Skin epidermis (tissue), 12 donors: ENCODE data around the gene SULT2B1.
A peak's percentile ranks its signal among the peaks of the same experiment; 100 is the strongest.

Source experiments
- H3K27ac ChIP-seq, 21 experiments: fragments of 200-600 bp; sonication (generic) in 11 of 21; one replicate each; pipeline ENCODE4 v1.5.0; 2020; ENCODE audit warnings: mild to moderate bottlenecking in 3 of 21, inconsistent platforms in 2 of 21, moderate library complexity in 2 of 21
- H3K4me3 ChIP-seq, 7 experiments: fragments of 200-600 bp; sonication (generic) in 2 of 7; one replicate each; pipeline ENCODE4 v1.5.0; 2020; ENCODE audit warnings: inconsistent platforms in 2 of 7, mild to moderate bottlenecking in 2 of 7, moderate library complexity in 1 of 7

The SULT2B1 gene

DNA sequence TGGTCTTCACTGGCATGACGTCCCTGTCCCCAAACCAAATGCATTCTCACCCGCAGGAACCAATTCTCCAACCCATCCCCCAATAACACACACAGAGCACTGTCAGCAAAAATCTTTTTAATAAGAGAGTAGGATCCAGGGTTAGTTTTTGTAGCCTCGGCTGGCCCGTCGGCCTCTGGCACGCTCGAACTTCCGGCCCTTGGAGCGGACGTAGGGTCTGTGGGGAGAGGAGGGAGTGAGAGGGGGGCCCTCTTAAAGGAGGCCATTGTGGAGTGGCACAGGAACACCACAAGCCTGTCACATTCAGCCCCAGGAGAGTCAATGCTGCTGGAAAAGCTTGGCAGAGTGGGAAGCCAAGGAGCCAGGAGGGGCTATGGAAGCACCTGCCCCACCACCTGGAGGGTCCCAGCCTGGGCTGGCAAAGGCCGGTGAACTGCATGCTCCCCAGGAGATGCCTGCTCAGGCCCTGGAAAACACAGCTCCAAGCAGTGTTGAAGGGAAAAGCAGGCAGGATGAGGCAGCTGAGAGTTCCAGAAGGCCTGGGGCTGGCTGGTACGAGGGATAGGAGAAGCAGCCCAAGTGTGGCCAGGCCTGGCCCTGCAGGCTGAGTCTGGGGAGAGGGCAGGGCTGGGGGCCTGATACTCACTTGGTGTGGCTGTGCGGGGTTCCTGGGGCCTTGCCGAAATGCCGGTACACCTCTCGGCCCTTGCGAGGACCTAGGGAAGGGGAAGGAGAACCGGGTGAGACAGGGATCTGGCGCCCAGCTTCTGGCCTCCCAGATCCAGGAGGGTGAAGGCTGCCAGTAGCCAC, 63.5 kb downstream of the SULT2B1 start:
- Histone ChIP-seq H3K4me3 (no peak overlapping the region), H3K27ac (peak overlapping the region in 11 of 21 experiments; percentile 0 to 96 (median 46))

DNA sequence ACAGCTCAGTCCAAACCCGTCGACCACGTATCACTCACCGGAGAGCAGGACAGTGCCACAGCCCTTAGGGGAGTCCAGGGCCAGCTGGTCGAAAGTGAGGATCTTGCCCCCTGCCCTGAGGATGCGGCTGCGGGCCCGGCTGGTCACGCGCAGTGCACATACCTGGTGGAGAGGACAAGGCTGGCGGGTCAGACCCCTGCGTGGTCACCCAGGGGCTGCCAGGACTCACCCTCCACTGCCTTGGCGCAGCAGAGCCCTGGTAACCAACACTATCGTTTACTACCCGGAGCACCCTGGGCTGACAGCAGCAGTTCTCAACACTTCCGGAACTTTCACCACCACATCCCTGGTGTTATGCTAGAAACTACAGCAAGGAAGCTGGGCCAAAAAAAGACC, 64.1 kb downstream of the SULT2B1 start:
- peak overlapping the region in 10 of 21 experiments; percentile 0 to 96 (median 30) for H3K27ac ChIP-seq
- peak overlapping the region in 1 of 7 experiments; percentile 2 for H3K4me3 ChIP-seq

DNA sequence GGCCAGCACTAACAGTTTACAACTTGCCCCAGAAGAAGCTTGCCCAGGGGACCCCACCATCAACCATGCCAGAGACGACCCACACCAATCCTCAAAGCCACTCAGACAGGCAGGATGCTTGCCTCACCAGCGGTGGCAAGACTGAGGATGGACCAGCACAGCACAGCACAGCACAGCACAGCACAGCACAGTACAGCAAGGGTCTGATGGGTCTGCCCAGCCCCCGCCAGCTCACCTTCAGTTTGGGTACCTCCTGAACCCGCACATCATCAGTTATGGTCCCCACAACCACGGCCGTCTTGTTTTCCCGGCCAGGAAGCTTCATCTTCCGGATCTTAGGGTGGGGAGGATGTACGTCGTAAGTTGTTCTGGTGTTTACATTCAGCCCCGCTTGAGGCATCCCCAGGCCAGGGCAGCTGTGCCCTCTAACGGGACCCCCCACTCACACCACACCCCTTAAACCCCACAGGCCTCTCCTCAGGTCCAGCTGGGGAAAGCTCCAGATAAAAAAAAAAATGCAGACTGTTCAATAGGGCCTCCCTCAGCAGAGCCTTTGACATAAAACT, 64.6 kb downstream of the SULT2B1 start:
- Histone ChIP-seq H3K4me3 (peak overlapping the region in 3 of 7 experiments; percentile 71 to 86 (median 80)), H3K27ac (peak overlapping the region in 10 of 21 experiments; percentile 8 to 96 (median 84))

DNA sequence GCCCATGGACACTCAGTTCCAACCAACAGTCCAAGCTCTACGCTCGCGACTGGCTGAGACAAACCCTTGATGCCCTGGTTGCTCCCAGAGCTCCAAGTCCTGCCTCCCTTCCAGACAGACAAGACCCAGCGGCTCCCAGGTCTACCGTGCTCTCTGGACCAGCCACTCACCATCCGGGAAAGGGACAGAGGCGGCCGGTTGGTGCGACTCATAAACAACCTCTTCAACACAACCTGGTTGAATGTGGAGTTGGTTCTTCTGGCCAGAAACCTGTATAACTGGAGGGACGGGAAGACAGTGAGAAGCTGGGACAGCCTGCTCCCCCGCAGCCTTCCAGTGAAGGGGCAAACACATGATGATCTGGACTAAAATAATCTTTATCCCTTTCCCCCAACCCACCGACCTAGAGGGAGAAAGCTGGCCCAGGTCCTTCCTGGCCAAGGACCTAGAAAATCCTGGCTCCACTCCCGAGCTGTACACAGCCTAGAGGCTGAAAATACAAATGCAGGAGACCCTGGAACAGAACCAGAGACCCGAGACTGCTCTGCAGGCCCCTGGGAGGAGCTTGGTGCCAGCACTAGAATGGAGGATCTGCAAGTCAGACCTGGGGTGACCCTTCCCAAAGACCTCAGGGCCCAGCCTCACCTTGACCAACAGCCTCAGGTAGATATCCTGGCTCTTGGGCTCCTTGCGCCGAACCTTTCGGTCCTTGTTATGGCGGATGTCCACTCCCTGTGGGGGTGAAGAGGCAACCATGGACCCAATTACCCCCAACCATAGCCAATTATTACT, 65.4 kb downstream of the SULT2B1 start:
- H3K27ac ChIP-seq, result peak overlapping the region in 16 of 21 experiments; percentile 24 to 96 (median 88)
- peak overlapping the region; percentile 62 to 86 (median 71) for H3K4me3 ChIP-seq

DNA sequence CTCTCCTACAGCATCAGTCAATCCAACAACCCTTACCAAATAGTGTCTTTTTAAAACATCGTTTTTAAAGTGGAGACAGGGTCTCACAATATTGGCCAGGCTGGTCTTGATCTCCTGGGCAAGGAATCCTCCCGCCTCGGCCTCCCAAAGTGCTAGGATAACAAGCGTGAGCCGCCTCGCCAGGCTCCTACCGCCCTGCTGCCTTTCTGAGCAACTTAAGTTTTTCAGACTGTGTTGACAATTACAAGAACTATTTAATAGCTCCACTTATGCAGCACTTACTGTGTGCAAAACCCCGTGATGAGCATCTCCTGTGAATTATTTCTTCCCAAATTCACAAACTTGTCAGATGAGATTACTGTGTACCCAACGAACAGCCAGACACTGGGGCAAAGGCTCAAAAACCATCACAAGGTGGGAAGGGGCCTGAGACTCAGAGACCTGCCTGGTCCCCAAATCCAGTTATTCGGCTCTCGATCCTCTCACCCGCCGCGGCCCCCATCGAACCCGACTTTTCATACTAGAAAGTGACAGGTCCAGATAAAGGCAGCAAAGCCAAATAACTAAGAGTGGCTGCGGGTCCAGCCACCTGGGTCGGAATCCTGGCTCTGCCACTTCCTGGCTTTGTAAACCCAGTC, 66.4 kb downstream of the SULT2B1 start:
- H3K4me3 ChIP-seq, result peak overlapping the region; percentile 62 to 86 (median 71)
- peak overlapping the region; percentile 42 to 96 (median 87) for H3K27ac ChIP-seq

DNA sequence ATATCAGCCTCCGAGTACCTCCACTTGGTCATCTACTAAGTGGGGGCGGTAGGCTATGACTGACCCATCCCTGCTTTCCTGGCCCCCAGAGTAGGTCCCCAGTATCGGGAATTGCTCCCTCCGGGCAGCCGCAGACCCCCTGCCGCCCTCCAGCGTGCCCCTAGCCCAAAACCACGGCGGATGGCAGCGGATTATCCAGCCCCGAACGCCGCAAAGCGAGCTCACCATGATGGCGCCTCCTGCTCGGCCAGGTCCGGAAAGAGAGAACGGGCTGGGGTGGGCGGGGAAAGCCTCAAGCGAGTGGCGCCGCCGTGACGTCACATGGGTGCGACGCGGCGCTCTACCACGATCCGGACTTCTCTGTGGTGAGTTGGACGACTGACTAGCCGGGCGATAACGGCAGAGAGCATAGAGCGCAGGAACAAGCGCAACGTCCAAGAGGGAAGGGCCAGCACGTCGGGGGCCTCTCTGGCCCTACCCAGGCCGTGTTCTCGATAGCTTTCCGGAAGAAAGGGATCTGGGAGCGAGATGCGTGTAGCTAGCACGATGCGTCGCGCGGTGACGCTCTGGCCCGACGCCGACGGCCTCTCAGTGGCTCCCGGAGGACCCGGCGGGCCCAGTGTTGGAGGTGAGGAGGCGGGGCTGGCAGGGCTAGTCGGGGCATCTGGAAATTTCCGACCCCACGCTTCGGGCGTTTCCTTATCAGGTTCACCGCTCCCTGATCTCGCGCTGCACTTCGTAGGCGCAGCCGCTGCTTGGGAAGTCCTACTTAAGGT, 67.1 kb downstream of the SULT2B1 start, which contains the start of the genes RPL18 and SPHK2:
RPL18 (minus strand) TSS at position 263 of the 776 bp plus-strand sequence; CDS start at position 228, 35 bp downstream.
SPHK2 (plus strand) TSS at position 591 of the 776 bp plus-strand sequence. CDS start 1,009 bp downstream, outside the sequence.
- peak within 1 kb of the TSS; percentile 42 to 96 (median 87) for H3K27ac ChIP-seq
- H3K4me3 ChIP-seq, result peak within 1 kb of the TSS; percentile 62 to 86 (median 71)

DNA sequence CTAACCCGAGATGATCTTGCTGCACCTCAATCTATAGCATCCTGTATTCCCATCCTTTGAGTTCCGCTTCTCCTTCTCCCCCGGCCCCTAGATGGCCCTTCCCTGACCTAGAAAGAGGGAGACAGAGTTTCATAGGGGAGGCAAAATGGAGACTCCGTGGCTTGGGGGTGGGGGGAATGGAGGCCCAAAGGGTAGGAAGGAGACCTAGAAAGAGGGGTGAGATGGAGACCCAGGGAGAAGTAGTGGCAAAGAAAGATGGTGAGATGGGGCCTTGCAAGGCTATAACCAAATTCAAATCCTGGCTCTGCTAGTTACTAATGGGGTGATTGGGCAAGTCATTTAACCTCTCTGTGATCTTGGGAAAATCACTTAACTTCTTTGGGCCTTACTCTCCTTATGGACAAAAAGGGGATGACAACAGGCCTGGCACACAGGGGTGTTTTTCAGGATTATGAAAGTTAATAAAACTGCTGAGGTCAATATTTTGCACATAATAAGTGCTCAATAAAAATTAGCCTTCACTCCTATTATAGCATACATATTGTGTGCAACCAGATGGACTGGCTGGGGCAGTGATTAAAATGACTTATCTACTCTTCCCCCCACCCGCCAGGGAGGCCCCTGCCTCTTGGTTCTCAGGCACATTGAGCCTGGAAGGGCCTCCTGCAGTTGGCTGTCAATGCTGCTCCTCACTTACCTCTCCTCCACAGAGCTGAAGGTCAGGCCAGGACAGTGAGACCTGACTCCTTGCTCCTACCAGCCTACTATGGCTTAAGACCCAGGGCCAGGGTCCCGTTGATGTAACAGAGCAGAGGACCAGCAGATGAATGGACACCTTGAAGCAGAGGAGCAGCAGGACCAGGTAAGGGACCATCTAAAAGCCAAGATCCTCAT, 68.0 kb downstream of the SULT2B1 start:
- H3K27ac ChIP-seq, result peak overlapping the region; percentile 24 to 96 (median 87)
- peak overlapping the region; percentile 62 to 86 (median 71) for H3K4me3 ChIP-seq

DNA sequence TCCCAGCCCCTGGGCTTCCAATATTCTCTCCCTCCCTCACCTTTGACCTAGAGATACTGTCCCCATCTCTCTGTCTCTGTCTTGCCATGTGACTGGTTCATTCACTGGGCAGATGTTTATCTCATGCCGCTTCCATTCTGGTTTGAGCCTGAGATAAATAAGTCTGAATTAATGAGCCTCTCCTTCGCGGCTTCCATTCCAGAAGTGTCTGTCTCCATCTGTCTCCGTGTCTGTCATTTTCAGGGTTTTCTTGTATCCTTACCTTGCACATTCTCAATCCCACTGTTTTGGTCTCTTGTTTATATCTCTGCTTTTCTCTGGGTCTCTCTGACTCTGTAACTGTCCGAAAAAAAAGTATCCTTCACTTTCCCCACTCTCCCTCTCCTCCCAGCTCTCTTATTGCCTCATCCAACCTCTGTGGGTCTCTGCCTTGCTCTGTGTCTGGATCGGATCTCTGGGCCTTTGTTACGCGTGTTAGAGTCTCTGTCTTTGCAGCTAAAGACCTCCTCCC, 71.6 kb downstream of the SULT2B1 start:
- Histone ChIP-seq H3K4me3 (peak overlapping the region in 3 of 7 experiments; percentile 27 to 37 (median 31)), H3K27ac (peak overlapping the region in 17 of 21 experiments; percentile 7 to 77 (median 69))

DNA sequence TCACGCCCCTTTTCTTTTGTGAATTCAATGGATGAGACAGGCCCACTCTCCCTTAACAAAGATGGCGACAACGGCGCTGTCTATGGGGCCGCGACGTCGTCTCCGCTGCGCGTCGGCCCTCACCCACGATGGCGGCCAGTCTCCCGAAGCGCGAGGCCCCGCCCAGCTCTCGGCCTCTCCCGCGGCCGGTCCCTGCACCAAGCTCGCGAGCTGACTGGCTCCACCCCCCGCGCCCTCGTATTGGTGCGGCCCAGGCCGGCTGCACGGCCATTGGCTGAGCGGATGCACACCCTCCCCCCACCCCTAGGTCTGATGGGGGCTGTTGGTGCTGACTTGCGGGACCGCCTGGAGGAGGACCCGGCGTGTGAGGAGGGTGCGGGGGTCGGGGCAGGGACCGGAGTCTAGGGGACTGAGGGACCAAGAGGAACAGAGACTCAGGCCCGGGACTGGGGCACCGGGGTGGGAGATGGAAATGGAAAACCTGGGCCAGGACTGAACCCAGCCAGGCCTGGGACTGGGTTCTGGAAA, 72.2 kb downstream of the SULT2B1 start:
- H3K4me3 ChIP-seq, result peak overlapping the region in 5 of 7 experiments; percentile 19 to 42 (median 31)

DNA sequence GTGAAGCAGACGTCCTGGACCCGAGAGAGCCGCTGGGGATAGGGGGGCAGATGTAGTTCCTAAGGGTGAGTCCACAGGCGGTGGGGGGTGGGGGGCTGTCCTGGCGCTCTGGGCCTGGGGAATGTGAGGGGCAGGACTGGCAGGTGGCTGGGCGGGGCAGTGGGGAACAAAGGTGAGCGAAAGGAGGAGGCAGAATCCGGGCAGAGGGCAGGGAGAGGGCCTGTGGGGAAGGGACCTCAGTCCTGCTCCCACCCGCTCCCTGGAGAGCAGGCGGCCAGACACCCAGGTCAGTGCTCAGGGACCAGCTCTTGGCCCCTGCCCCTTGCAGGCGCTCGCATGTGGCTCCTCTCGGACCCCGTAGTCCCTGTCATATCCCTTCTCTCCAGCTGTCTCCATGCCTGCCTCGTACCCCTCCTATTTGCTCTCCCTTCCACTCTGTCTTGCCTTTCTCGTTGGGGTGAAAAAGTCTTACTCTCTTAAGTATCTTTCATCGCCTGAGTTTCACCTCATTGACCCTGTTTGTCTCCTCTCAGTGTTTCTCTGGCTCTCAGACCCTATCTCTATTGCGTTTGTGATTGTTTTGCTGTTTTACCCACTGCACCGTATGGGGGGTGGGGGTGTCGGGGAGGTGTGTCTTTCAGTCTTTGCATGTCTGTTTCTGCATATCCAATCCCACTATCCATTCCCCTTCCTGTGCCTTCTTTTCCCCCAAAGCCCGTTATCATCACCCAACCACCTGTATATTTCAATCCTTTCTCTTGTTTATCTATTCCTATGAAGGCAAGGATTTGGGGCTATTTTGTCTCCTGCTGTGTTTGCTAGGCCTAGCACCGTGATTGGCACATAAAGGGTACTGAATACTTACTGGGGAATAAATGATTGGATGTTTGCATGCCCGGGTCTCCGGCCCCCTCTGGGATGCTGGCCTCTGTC, 73.1 kb downstream of the SULT2B1 start:
- peak overlapping the region in 3 of 7 experiments; percentile 31 to 42 (median 37) for H3K4me3 ChIP-seq
- peak overlapping the region in 11 of 21 experiments; percentile 0 to 83 (median 43) for H3K27ac ChIP-seq

More for the DNA sequence above, 72.2 kb downstream of the SULT2B1 start:
- peak overlapping the region in 19 of 21 experiments; percentile 4 to 83 (median 69) for H3K27ac ChIP-seq

DNA sequence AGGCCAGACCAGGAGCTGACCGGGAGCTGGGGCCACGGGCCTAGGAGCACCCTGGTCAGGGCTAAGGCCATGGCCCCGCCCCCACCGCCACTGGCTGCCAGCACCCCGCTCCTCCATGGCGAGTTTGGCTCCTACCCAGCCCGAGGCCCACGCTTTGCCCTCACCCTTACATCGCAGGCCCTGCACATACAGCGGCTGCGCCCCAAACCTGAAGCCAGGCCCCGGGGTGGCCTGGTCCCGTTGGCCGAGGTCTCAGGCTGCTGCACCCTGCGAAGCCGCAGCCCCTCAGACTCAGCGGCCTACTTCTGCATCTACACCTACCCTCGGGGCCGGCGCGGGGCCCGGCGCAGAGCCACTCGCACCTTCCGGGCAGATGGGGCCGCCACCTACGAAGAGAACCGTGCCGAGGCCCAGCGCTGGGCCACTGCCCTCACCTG, 73.9 kb downstream of the SULT2B1 start:
- peak overlapping the region in 2 of 21 experiments; percentile 24 to 30 for H3K27ac ChIP-seq
- H3K4me3 ChIP-seq, result no peak overlapping the region

DNA sequence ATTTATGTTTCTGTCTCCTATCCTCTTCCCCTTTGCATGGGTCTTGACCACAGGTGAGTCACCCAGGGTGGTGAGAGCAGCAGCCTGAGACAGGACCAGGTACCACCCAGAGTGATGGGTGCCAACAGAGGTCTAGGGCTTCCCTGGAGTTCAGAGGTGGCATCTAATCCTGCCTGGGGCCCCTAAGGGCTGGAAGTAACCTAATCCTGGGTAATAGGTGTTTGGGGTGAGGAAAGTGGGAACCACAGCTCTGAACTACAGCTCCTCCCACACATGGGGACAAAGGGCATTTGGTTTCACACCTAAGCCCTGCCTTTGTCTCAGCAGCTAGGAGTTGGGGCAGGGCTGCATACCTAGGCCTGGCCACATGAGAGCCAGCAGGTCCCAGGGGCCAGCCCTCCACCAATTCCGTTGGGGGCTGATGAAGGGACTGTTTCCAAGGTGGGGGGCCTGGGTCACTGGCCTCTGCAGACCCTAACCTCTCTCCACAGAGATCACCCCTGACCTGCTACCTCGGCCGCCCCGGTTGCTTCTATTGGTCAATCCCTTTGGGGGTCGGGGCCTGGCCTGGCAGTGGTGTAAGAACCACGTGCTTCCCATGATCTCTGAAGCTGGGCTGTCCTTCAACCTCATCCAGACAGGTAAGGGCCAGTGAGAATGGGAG, 75.4 kb downstream of the SULT2B1 start:
- H3K4me3 ChIP-seq, result no peak overlapping the region
- peak overlapping the region in 3 of 21 experiments; percentile 25 to 42 (median 34) for H3K27ac ChIP-seq

DNA sequence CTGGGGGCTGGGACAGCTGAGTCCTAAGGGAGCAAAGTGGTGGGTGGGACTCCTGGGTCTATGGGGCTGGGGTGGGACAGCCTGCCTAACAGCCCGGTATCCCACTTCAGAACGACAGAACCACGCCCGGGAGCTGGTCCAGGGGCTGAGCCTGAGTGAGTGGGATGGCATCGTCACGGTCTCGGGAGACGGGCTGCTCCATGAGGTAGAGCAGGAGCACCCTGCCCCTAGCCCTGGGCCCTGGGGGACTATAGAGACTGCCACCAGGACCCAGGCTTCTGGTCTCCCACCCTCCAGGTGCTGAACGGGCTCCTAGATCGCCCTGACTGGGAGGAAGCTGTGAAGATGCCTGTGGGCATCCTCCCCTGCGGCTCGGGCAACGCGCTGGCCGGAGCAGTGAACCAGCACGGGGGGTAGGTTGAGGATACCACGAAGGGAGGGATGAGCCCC, 75.9 kb downstream of the SULT2B1 start:
- Histone ChIP-seq H3K27ac (peak overlapping the region in 2 of 21 experiments; percentile 34 to 42), H3K4me3 (no peak overlapping the region)

DNA sequence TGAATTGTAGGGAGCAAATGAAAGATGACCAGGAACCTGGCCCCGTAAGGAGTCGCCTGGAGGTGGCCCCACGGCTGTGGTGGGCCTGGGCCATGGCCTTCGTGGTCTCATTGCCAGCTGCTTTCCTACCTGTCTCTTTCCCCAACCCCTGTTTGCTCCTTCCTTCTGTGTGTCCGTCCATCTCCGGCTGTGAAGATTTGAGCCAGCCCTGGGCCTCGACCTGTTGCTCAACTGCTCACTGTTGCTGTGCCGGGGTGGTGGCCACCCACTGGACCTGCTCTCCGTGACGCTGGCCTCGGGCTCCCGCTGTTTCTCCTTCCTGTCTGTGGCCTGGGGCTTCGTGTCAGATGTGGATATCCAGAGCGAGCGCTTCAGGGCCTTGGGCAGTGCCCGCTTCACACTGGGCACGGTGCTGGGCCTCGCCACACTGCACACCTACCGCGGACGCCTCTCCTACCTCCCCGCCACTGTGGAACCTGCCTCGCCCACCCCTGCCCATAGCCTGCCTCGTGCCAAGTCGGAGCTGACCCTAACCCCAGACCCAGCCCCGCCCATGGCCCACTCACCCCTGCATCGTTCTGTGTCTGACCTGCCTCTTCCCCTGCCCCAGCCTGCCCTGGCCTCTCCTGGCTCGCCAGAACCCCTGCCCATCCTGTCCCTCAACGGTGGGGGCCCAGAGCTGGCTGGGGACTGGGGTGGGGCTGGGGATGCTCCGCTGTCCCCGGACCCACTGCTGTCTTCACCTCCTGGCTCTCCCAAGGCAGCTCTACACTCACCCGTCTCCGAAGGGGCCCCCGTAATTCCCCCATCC, 76.7 kb downstream of the SULT2B1 start:
- Histone ChIP-seq H3K27ac (peak overlapping the region in 1 of 21 experiments; percentile 26), H3K4me3 (no peak overlapping the region)

DNA sequence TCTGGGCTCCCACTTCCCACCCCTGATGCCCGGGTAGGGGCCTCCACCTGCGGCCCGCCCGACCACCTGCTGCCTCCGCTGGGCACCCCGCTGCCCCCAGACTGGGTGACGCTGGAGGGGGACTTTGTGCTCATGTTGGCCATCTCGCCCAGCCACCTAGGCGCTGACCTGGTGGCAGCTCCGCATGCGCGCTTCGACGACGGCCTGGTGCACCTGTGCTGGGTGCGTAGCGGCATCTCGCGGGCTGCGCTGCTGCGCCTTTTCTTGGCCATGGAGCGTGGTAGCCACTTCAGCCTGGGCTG, 77.3 kb downstream of the SULT2B1 start:
- Histone ChIP-seq H3K27ac (no peak overlapping the region), H3K4me3 (no peak overlapping the region)
